Loucy (cell line): ENCODE data around the gene NEK9.

ENCODE experiments used
- H2AFZ ChIP-seq: fragments of 200-600 bp; sonication (generic); 2 replicates; pipeline ENCODE4 v1.6.0; 2016; ENCODE audit warnings: antibody characterized with exemption, mild to moderate bottlenecking, low read length, moderate library complexity
- H3F3A ChIP-seq: fragments of 200-600 bp; 2 replicates; pipeline ENCODE4 v1.6.0; 2016; ENCODE audit warnings: antibody characterized with exemption, low read depth, mild to moderate bottlenecking
- H3K27me3 ChIP-seq: fragments of 200-600 bp; sonication (generic); 2 replicates; pipeline ENCODE4 v1.6.1; 2014; ENCODE audit warnings: low read length, mild to moderate bottlenecking; ENCODE audit not compliant: insufficient read depth, poor library complexity, severe bottlenecking
- H3K36me3 ChIP-seq: fragments of 200-600 bp; sonication (generic); 2 replicates; pipeline ENCODE4 v1.6.1; 2016; ENCODE audit warnings: low read length; ENCODE audit not compliant: insufficient read depth
- H3K4me1 ChIP-seq: fragments of 200-600 bp; sonication (generic); 2 replicates; pipeline ENCODE4 v1.5.1; 2014; ENCODE audit warnings: low read length, mild to moderate bottlenecking; ENCODE audit not compliant: insufficient read depth, poor library complexity, severe bottlenecking
- H3K4me2 ChIP-seq: fragments of 200-600 bp; sonication (generic); 2 replicates; pipeline ENCODE4 v1.6.0; 2014; ENCODE audit warnings: antibody characterized with exemption, low read length, low read depth, mild to moderate bottlenecking; ENCODE audit not compliant: poor library complexity, severe bottlenecking
- H3K4me3 ChIP-seq: fragments of 200-600 bp; sonication (generic); 2 replicates; pipeline ENCODE4 v1.5.1; 2014; ENCODE audit warnings: low read length, mild to moderate bottlenecking, mixed read lengths; ENCODE audit not compliant: poor library complexity, severe bottlenecking
- H3K79me2 ChIP-seq: fragments of 200-600 bp; sonication (generic); 2 replicates; pipeline ENCODE4 v1.6.1; 2014; ENCODE audit warnings: low read length; ENCODE audit not compliant: insufficient read depth
- H3K9ac ChIP-seq: fragments of 200-600 bp; sonication (generic); 2 replicates; pipeline ENCODE4 v1.6.0; 2014; ENCODE audit warnings: mild to moderate bottlenecking, low read depth, low read length, moderate library complexity; ENCODE audit not compliant: poor library complexity, severe bottlenecking
- H3K9me2 ChIP-seq: fragments of 200-600 bp; sonication (generic); replicated peaks from 2 replicates; pipeline ENCODE4 v1.6.1; 2016; ENCODE audit warnings: low read depth, low read length, mixed read lengths
- H3K9me3 ChIP-seq: fragments of 200-600 bp; sonication (generic); 2 replicates; pipeline ENCODE4 v1.6.1; 2014; ENCODE audit warnings: mild to moderate bottlenecking, antibody characterized with exemption, low read length, low read depth; ENCODE audit not compliant: insufficient read depth
- H4K20me1 ChIP-seq: fragments of 200-600 bp; sonication (generic); 2 replicates; pipeline ENCODE4 v1.6.0; 2014; ENCODE audit warnings: antibody characterized with exemption, low read length, mild to moderate bottlenecking; ENCODE audit not compliant: insufficient read depth, poor library complexity, severe bottlenecking
- CTCF ChIP-seq: fragments of 200-600 bp; sonication (generic); conservative IDR thresholded peaks from 2 replicates; pipeline ENCODE4 v1.5.1; 2014; ENCODE audit warnings: mild to moderate bottlenecking, antibody characterized with exemption, low read length
- EZH2phosphoT487 ChIP-seq: fragments of 200-600 bp; IDR thresholded peaks from 2 replicates; pipeline ENCODE4 v1.6.1; 2018; ENCODE audit warnings: antibody characterized with exemption, mild to moderate bottlenecking, moderate library complexity, borderline replicate concordance

NEK9 gene

GRCh38 chr14:75095690-75096089, 31.2 kb downstream of the NEK9 start:
- Histone ChIP-seq H3K36me3 (peaks cover 40% of the 10 kb centered on the region; the same call in 1 of the 2 replicates), H3K4me2 (no peak overlapping the region), H3K4me3 (no peak overlapping the region), H2AFZ (no peak overlapping the region), H3K79me2 (no peaks in the 10 kb centered on the region), H3K27me3 (no peaks in the 10 kb centered on the region), H3K9me3 (no peaks in the 10 kb centered on the region), H3K9ac (no peak overlapping the region), H3K9me2 (no peaks in the 10 kb centered on the region), H3K4me1 (no peaks in the 10 kb centered on the region), H4K20me1 (no peaks in the 10 kb centered on the region), H3F3A (no peaks in the 10 kb centered on the region)
- TF ChIP-seq EZH2phosphoT487 = no peak
- no peak for TF ChIP-seq CTCF

GRCh38 chr14:75094896-75095295, 32.0 kb downstream of the NEK9 start:
- Histone ChIP-seq H3K4me3 (no peak overlapping the region), H3K27me3 (no peaks in the 10 kb centered on the region), H3K36me3 (peaks cover 39% of the 10 kb centered on the region; the same call in 1 of the 2 replicates), H2AFZ (no peak overlapping the region), H3K4me2 (no peak overlapping the region), H3K9me2 (no peaks in the 10 kb centered on the region), H3K9me3 (no peaks in the 10 kb centered on the region), H3K4me1 (no peaks in the 10 kb centered on the region), H4K20me1 (no peaks in the 10 kb centered on the region), H3K79me2 (no peaks in the 10 kb centered on the region), H3F3A (no peaks in the 10 kb centered on the region), H3K9ac (no peak overlapping the region)
- TF ChIP-seq EZH2phosphoT487 = no peak
- no peak for TF ChIP-seq CTCF

GRCh38 chr14:75092698-75093097, 34.1 kb downstream of the NEK9 start:
- no peak for TF ChIP-seq EZH2phosphoT487
- no peak for TF ChIP-seq CTCF
- Histone ChIP-seq H3K27me3 (no peaks in the 10 kb centered on the region), H2AFZ (no peak overlapping the region), H4K20me1 (no peaks in the 10 kb centered on the region), H3K4me2 (no peak overlapping the region), H3K36me3 (peaks cover 42% of the 10 kb centered on the region; the same call in 1 of the 2 replicates), H3F3A (no peaks in the 10 kb centered on the region), H3K9me3 (no peaks in the 10 kb centered on the region), H3K9ac (no peak overlapping the region), H3K79me2 (no peaks in the 10 kb centered on the region), H3K4me3 (no peak overlapping the region), H3K4me1 (no peaks in the 10 kb centered on the region), H3K9me2 (no peaks in the 10 kb centered on the region)
